ENCODE results near the gene FNIP2.

The FNIP2 gene

DNA sequence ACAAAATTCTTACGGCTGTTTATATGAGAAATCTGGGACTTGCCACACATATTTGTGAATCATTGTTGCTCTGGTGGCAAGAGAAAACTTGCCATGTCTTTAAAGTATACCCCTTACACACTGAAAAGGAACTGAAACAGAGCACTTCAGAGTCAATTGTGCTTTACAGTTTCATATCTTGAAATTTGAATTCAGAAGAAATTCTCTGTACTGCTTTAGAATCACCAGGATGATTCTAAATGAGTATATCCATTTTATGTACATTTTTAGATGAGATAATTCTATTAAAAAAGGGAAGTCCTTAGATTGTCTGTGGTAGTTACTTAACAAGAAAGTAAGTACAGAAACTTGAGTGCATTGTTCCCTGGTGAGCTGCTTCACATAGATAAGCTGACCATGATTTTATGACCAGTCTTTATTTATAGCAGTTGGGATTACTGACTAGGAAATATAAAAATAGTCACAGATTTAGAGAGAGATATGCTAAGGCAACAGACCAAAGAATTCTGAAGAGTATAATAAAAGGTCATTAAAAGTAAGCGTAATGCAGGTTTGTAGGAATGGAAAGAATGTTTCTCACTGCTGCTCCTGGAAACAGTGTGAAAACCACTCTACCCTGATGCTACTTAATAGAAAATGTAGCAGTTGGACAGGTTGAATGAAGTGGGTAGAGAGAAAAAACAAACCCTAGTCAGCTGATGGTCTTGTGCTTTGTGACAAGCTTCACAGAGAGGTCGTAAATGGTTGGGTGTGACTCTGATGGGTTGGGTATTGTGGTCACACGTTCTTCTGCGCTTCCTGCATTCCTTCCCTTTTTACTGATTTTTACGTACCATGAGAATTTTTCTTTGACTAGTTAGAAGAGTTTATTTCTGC is 41.0 kb downstream of the FNIP2 start (continued):
- TF ChIP-seq REST (tag by site-specific recombination; IDR thresholded peaks at IDR 0.05) = no peak
- TF ChIP-seq ZBTB21 (tag by site-specific recombination; IDR thresholded peaks at IDR 0.05) = peak; percentile 23; the same call in 1 of the 2 replicates
- TF ChIP-seq ZNF701 (tag by site-specific recombination; IDR thresholded peaks at IDR 0.05) = no peak
- peak; percentile 73; the same call in 1 of the 2 replicates for TF ChIP-seq GLI2 (tag by site-specific recombination; IDR thresholded peaks at IDR 0.05; ENCODE audit: borderline replicate concordance, low read depth)
- TF ChIP-seq ZNF184 (tag by site-specific recombination; IDR thresholded peaks at IDR 0.05) = no peak
- no peak for TF ChIP-seq ZNF48 (tag by site-specific recombination; IDR thresholded peaks at IDR 0.05)
- peak; percentile 80; the same call in 1 of the 2 replicates for TF ChIP-seq ZNF394 (tag by site-specific recombination; IDR thresholded peaks at IDR 0.05; ENCODE audit: borderline replicate concordance)
- TF ChIP-seq KLF9 (tag by site-specific recombination; IDR thresholded peaks at IDR 0.05; ENCODE audit: low read depth) = peak; percentile 73
- no peak; the same call in 1 of the 2 replicates for TF ChIP-seq ZNF558 (tag by site-specific recombination; IDR thresholded peaks at IDR 0.05)
- no peak for TF ChIP-seq PRDM1 (tag by site-specific recombination; IDR thresholded peaks at IDR 0.05)
- no peak for TF ChIP-seq ZNF239 (tag by site-specific recombination; IDR thresholded peaks at IDR 0.05)
- TF ChIP-seq ZNF837 (tag by site-specific recombination; IDR thresholded peaks at IDR 0.05) = no peak
- TF ChIP-seq SCRT2 (tag by site-specific recombination; IDR thresholded peaks at IDR 0.05) = no peak
- no peak for TF ChIP-seq SETDB1 (IDR thresholded peaks at IDR 0.05; ENCODE audit: insufficient read length, low read length)
- TF ChIP-seq, protein P1, sequence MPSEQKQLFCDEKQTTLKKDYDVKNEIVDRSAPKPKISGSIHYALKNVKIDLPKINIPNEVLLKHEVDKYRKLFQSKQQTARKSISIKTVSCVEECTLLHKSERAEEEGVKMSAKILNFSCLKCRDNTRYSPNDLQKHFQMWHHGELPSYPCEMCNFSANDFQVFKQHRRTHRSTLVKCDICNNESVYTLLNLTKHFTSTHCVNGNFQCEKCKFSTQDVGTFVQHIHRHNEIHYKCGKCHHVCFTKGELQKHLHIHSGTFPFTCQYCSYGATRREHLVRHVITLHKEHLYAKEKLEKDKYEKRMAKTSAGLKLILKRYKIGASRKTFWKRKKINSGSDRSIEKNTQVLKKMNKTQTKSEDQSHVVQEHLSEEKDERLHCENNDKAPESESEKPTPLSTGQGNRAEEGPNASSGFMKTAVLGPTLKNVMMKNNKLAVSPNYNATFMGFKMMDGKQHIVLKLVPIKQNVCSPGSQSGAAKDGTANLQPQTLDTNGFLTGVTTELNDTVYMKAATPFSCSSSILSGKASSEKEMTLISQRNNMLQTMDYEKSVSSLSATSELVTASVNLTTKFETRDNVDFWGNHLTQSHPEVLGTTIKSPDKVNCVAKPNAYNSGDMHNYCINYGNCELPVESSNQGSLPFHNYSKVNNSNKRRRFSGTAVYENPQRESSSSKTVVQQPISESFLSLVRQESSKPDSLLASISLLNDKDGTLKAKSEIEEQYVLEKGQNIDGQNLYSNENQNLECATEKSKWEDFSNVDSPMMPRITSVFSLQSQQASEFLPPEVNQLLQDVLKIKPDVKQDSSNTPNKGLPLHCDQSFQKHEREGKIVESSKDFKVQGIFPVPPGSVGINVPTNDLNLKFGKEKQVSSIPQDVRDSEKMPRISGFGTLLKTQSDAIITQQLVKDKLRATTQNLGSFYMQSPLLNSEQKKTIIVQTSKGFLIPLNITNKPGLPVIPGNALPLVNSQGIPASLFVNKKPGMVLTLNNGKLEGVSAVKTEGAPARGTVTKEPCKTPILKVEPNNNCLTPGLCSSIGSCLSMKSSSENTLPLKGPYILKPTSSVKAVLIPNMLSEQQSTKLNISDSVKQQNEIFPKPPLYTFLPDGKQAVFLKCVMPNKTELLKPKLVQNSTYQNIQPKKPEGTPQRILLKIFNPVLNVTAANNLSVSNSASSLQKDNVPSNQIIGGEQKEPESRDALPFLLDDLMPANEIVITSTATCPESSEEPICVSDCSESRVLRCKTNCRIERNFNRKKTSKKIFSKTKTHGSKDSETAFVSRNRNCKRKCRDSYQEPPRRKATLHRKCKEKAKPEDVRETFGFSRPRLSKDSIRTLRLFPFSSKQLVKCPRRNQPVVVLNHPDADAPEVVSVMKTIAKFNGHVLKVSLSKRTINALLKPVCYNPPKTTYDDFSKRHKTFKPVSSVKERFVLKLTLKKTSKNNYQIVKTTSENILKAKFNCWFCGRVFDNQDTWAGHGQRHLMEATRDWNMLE (tag by site-specific recombination; conservative IDR thresholded peaks at IDR 0.05; ENCODE audit: low read depth) = 0 out of 2 replicates have a peak, but pooled peaks have one; percentile 31
- TF ChIP-seq ZNF221 (tag by site-specific recombination; IDR thresholded peaks at IDR 0.05; ENCODE audit: borderline replicate concordance) = no peak
- TF ChIP-seq TRIM28 (IDR thresholded peaks at IDR 0.05; ENCODE audit: borderline replicate concordance, low read length) = peak; percentile 89; the same call in 1 of the 2 replicates
- no peak for TF ChIP-seq ZNF623 (tag by site-specific recombination; IDR thresholded peaks at IDR 0.05)
- no peak for TF ChIP-seq ZNF280C (tag by site-specific recombination; IDR thresholded peaks at IDR 0.05)
- TF ChIP-seq ZNF555 (tag by site-specific recombination; conservative IDR thresholded peaks at IDR 0.05) = no peak
- TF ChIP-seq SALL2 (tag by site-specific recombination; IDR thresholded peaks at IDR 0.05; ENCODE audit: borderline replicate concordance) = no peak
- TF ChIP-seq ZNF362 (tag by site-specific recombination; IDR thresholded peaks at IDR 0.05) = peak; percentile 81
- TF ChIP-seq BCL11B (tag by site-specific recombination; IDR thresholded peaks at IDR 0.05; ENCODE audit: low read depth) = no peak
- TF ChIP-seq, protein P2, sequence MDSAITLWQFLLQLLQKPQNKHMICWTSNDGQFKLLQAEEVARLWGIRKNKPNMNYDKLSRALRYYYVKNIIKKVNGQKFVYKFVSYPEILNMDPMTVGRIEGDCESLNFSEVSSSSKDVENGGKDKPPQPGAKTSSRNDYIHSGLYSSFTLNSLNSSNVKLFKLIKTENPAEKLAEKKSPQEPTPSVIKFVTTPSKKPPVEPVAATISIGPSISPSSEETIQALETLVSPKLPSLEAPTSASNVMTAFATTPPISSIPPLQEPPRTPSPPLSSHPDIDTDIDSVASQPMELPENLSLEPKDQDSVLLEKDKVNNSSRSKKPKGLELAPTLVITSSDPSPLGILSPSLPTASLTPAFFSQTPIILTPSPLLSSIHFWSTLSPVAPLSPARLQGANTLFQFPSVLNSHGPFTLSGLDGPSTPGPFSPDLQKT (IDR thresholded peaks at IDR 0.05; ENCODE audit: borderline replicate concordance, low read depth, low read length) = no peak
- TF ChIP-seq ZNF664 (tag by site-specific recombination; IDR thresholded peaks at IDR 0.05) = peak; percentile 96
- no peak for TF ChIP-seq ZNF521 (tag by site-specific recombination; IDR thresholded peaks at IDR 0.05)
